AG09309 (cell line): ENCODE data around the gene RHNO1.

ENCODE experiments used
- DNase-seq: peaks from one replicate; pipeline ENCODE4 v3.0.0-alpha.2; 2010; ENCODE audit warnings: low read depth
- H3K4me3 ChIP-seq: 2 replicates; pipeline ENCODE4 v1.5.1; 2011; ENCODE audit warnings: mild to moderate bottlenecking, low read depth, low read length, moderate library complexity; ENCODE audit not compliant: control insufficient read depth
- TF ChIP-seq, protein P1 (sequence below): IDR thresholded peaks from 2 replicates; pipeline ENCODE4 v1.5.1; 2011; ENCODE audit warnings: mild to moderate bottlenecking, low read depth, low read length, inconsistent platforms; ENCODE audit not compliant: insufficient read depth, control insufficient read depth; ENCODE audit errors: missing control alignments

The RHNO1 gene

DNA sequence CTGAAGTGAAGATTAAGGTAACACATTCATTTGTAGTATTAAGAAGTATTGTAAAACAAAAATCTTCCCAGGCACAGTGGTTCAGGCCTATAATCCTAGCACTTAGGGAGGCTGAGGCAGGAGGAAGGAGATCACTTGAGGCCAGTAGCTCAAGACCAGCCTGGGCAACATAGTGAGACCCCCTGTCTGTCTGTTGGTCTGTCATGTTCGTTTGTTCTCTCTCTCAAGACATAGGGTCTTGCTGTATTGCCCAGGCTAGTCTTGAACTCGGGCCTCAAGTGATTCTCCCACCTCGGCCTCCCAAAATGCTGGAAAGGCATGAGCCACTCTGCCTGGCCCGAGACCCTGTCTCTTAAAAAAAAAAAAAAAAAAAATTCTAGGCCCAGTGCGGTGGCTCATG lies 20.4 kb downstream of the RHNO1 start:
- DNase-seq: no peak
- TF ChIP-seq, protein P1, sequence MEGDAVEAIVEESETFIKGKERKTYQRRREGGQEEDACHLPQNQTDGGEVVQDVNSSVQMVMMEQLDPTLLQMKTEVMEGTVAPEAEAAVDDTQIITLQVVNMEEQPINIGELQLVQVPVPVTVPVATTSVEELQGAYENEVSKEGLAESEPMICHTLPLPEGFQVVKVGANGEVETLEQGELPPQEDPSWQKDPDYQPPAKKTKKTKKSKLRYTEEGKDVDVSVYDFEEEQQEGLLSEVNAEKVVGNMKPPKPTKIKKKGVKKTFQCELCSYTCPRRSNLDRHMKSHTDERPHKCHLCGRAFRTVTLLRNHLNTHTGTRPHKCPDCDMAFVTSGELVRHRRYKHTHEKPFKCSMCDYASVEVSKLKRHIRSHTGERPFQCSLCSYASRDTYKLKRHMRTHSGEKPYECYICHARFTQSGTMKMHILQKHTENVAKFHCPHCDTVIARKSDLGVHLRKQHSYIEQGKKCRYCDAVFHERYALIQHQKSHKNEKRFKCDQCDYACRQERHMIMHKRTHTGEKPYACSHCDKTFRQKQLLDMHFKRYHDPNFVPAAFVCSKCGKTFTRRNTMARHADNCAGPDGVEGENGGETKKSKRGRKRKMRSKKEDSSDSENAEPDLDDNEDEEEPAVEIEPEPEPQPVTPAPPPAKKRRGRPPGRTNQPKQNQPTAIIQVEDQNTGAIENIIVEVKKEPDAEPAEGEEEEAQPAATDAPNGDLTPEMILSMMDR: no peak
- H3K4me3 ChIP-seq: no peak overlapping the region

DNA sequence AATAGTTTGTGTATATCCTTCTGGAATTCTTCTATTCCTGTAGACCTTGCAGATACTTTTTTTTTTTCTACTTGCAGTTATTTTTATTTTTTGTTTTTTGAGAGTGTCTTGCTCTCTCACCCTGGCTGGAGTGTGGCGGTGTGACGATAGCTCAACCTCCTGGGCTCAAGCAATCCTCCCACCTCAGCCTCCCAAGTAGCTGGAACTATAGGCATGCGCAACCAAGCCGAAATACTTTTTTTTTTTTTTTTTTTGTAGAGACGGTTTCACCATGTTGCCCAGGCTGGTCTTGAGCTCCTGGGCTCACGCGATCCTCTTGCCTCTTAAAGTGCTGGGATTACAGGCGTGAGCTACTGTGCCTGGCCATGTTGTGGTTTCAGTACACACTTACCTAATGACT lies 23.6 kb downstream of the RHNO1 start:
- H3K4me3 ChIP-seq: no peak overlapping the region
- DNase-seq: no peak
- TF ChIP-seq, protein P1: no peak

DNA sequence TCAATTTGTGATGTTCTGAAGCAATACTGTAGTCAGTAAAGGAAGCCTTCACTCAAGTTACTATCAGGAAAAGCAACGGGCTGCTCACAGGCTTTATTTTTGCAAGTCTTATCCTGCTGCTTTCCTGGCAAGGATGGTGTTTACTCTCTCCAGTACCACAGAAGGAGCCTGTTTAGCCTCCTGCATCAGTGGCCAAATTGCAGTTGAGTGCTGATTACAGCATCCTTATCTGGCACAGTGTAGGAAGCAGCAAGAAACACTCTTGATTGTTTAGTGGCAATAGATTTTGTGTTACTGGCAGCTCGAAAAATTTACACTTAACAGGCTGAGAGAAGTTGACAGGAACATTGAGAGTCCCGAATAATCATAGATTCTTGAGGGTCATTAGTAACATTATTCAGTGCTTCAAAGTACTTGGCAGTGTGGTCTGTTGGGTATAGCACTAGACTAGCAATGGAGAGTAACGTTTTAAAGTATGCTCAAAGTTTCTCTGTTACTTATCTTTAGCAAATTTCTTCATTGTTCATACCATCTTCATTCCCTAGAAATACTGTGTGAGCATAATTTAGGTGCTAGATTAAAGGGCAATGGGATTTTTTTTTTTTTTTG lies 25.4 kb downstream of the RHNO1 start:
- DNase-seq: no peak
- no peak overlapping the region for H3K4me3 ChIP-seq
- TF ChIP-seq, protein P1: no peak

DNA sequence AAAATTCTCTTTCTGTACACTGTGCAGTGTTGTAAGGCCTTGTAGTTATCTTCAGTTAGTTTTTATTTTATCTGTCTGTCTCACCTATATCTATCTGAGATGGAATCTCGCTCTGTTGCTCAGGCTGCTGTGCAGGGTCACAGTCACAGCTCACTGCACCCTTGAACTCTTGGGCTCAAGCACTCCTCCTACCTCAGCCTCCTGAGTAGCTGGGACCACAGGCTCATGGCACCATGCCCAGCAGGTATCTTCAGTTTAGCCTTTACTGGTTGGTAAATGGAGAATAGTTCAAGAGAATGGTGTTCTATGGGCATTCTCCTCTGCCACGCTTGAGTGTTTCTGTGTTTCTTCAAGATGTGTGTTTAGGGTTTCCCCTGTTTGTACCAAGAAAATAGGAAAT lies 27.2 kb downstream of the RHNO1 start:
- TF ChIP-seq, protein P1: no peak
- no peak overlapping the region for H3K4me3 ChIP-seq
- DNase-seq: no peak

DNA sequence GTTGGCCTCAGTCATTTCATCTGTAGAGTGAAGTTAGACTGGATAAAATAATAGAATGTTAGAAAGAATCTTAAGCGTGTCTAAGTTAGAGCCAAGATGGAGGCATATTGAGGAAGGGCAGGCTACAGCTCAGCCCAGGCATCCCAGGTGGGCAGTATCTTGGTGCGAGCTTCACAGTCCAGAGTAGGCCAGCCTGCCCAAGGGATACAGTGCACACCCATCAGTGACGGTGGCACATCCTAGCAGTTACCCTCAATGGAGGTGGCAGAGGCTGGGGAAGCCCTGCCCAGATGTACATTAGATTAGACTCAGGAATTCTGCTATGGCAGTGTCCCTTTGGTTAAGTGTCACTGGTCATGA lies 35.2 kb downstream of the RHNO1 start:
- H3K4me3 ChIP-seq: no peak overlapping the region

DNA sequence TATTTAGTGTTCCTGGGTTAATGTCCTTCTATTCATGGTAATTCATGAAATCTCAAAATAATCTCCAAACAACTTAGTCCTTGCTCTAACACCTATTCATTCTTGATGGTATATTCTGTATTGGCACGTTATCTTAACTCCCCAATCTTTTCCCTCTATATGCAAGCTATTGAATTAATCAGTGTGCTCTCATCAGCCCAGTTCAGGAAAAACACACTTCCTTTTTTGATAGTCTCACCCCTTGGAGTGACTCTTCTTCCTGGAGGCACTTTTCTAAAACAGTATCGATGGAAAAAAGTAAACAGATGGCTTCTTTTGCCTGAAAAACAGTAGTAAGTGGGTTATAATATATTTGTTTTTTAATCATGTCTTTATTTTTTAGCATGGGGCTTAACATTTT lies 42.2 kb downstream of the RHNO1 start:
- no peak overlapping the region for H3K4me3 ChIP-seq
- TF ChIP-seq, protein P1: no peak
- no peak for DNase-seq

More for the DNA sequence above, 35.2 kb downstream of the RHNO1 start:
- DNase-seq: no peak
- TF ChIP-seq, protein P1: no peak

DNA sequence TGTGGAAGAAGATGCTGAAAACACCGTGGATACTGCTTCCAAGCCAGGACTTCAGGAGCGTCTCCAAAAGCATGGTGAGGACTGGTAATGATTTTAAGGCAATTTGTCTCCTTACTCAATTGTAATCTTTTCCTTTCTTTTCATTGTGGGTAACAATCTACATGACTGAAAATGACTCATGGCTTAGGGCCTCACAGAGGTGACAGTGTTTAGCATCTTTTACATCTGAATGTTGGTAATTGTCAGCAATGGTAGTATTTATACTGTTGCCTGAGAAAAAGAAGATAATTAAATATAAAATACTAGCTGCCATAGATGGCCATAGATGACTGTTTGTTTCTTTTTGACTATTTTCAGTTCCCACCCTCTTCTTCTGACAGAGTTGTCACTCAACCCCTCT lies 45.3 kb downstream of the RHNO1 start:
- DNase-seq: no peak
- TF ChIP-seq, protein P1: no peak
- H3K4me3 ChIP-seq: no peak overlapping the region
